GM12891 (cell line): ENCODE results near the gene KAT2B.
A peak's percentile ranks its signal among the peaks of the same experiment; 100 is the strongest.

Experiments used
- DNase-seq: peaks from one replicate; pipeline ENCODE4 v3.0.0; 2011; ENCODE audit warnings: low spot score; ENCODE audit not compliant: insufficient read length
- FAIRE-seq: peaks from 2 replicates; lab custom pipeline; 2011; peaks lifted over from hg19 to GRCh38; lab: Jason Lieb, UNC
- PAX5 ChIP-seq: IDR thresholded peaks from 2 replicates; pipeline ENCODE4 v1.6.1; 2011; ENCODE audit warnings: low read length, moderate library complexity, mild to moderate bottlenecking; ENCODE audit not compliant: insufficient read depth, severe bottlenecking
- POLR2A ChIP-seq: IDR thresholded peaks from 2 replicates; pipeline ENCODE4 v1.6.1; 2011; ENCODE audit warnings: low read depth, low read length, control low read depth
- POLR2AphosphoS5 ChIP-seq: IDR thresholded peaks from 2 replicates; pipeline ENCODE4 v1.6.1; 2011; ENCODE audit warnings: low read depth, low read length, control low read depth
- POU2F2 ChIP-seq: IDR thresholded peaks from 2 replicates; pipeline ENCODE4 v1.6.1; 2011; ENCODE audit warnings: low read depth, mild to moderate bottlenecking, control low read depth, low read length, moderate library complexity
- SPI1 ChIP-seq: IDR thresholded peaks from 2 replicates; pipeline ENCODE4 v1.6.1; 2011; ENCODE audit warnings: low read depth, low read length, control low read depth
- TAF1 ChIP-seq: IDR thresholded peaks from 2 replicates; pipeline ENCODE4 v1.6.1; 2011; ENCODE audit warnings: low read depth, low read length, control low read depth

The KAT2B gene

GRCh38 chr3:20052851-20053250 is 12.6 kb downstream of the KAT2B start:
- TF ChIP-seq POLR2A (no peak), POLR2AphosphoS5 (no peak), PAX5 (no peak), TAF1 (no peak), POU2F2 (no peak), SPI1 (no peak)
- FAIRE-seq: no peak
- no peak for DNase-seq

- FAIRE-seq: peak; percentile 87
- TF ChIP-seq TAF1 (no peak), PAX5 (no peak), POLR2A (no peak), POLR2AphosphoS5 (no peak), POU2F2 (no peak), SPI1 (0 out of 2 replicates have a peak, but pooled peaks have one; percentile 1)
- DNase-seq: no peak
Measured at GRCh38 chr3:20054549-20054987, 14.3 kb downstream of the KAT2B start.

- DNase-seq: no peak
- no peak for FAIRE-seq
- TF ChIP-seq TAF1: no peak
- TF ChIP-seq SPI1: peak; percentile 15; the same call in 1 of the 2 replicates
- no peak for TF ChIP-seq POLR2AphosphoS5
- no peak for TF ChIP-seq PAX5
Measured at GRCh38 chr3:20055020-20055775, 15.0 kb downstream of the KAT2B start.

GRCh38 chr3:20055842-20056241 is 15.6 kb downstream of the KAT2B start:
- DNase-seq: no peak
- no peak for FAIRE-seq
- TF ChIP-seq POU2F2: no peak
- TF ChIP-seq POLR2A: no peak
- TF ChIP-seq SPI1: no peak
- no peak for TF ChIP-seq TAF1
- no peak for TF ChIP-seq PAX5
- TF ChIP-seq POLR2AphosphoS5: no peak

DNA sequence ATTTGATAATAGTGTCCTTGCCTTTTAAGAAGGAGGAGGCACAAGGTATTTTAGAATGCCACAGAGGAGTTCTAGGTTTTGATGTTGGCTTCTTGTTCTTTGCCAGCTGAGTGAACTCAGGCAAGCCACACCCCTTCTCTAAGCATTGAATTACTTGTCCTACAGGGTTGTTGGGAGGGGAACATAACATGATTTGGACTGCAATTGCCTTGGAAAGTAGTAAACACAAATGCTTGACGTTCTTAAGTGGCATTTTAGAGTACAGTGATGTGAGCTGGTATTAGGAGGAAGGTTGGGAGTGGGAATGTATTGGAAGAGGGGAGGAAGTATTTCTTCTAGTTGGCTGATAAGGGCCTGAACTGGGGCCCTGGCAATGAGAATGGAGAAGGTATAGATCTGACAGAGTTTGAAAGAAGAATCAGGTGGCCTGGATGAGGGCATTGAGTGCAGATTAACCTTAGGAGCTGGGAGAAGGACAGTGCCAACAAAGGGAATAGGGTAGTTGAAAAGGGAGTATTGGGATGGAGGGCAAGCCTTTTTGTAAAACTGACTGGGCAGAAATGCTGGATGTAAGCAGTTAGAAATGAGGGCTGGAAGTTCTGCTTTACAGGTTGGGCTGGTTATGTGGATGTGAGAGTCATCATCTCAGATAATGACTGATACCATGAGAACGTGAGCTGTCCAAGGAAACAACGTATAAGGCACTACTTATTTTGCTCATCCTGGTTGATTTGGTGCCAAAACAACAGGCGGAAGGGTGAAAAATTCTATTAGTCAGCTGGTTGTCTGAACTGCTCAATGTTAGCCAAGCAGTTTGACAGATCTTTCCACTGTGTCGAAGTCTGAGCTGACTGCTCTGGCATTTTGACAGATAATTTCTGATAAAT is 16.7 kb downstream of the KAT2B start:
- FAIRE-seq (peak; percentile 78), DNase-seq (no peak)
- TF ChIP-seq SPI1 (peak; percentile 59; the same call in 1 of the 2 replicates), TAF1 (no peak), POU2F2 (no peak), POLR2AphosphoS5 (no peak), POLR2A (no peak), PAX5 (no peak)

DNA sequence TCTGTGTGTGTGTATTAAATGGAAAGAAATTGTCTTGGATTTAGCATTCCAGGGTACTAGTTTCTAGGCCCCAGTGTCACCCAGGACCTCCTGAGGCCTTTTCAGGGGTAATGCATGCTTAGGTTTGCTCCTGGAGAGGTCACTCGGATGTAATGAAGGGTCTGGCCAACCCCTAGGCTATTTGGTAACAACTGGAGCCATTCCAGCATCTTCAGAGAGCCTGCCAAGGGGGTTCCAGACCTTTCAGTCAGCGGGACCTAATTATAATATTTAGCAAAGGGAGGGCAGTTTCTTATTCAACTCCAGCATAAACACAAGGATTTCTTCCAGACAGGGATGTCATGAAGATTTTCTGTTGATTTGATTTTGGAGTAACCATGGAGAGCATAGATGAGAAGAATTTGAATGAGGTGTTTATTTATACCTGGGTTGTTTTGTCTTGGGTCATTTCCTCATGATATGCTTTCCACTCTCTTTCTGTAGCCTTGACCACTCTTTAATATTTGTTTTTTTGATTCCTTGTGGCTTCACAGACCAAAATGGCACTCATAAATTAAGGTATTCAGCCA is 17.4 kb downstream of the KAT2B start:
- TF ChIP-seq SPI1: no peak
- no peak for FAIRE-seq
- no peak for DNase-seq

- TF ChIP-seq POU2F2 (no peak), PAX5 (no peak), POLR2AphosphoS5 (no peak), SPI1 (no peak), TAF1 (no peak), POLR2A (no peak)
- DNase-seq: no peak
- no peak for FAIRE-seq
Measured at GRCh38 chr3:20059929-20060328, 19.7 kb downstream of the KAT2B start.

DNA sequence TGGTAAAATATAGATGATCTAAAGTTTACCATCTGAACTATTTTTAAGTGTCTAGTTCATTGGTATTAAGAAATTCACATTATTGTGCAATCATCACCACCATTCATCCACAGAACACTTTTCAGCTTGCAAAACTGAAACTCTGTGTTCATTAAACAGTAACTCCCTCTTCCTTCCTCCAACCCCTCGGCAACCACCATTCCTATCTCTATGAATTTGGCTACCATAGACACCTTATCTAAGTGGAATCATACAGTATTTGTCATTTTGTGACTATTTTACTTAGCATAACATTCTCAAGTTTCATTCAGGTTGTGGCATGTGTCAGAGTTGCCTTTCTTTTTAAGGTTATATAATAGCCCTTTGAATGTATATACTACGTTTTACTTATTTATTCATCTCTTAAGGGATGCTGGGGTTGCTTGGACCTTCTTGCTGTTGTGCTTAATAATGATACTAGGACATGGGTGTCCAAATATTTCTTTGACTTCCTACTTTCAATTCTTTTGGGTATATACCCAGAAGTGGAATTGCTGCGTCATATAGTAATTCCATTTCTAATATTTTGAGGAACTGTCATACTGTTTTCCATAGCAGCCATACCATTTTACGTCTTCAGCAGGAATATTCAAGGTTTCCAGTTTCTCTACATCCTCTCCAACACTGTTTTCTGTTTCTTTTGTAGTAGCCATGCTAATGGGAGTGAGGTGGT is 20.9 kb downstream of the KAT2B start:
- TF ChIP-seq SPI1 (no peak), POU2F2 (no peak), POLR2A (no peak), TAF1 (no peak), POLR2AphosphoS5 (no peak), PAX5 (no peak)
- no peak for DNase-seq
- FAIRE-seq: peak; percentile 31

DNA sequence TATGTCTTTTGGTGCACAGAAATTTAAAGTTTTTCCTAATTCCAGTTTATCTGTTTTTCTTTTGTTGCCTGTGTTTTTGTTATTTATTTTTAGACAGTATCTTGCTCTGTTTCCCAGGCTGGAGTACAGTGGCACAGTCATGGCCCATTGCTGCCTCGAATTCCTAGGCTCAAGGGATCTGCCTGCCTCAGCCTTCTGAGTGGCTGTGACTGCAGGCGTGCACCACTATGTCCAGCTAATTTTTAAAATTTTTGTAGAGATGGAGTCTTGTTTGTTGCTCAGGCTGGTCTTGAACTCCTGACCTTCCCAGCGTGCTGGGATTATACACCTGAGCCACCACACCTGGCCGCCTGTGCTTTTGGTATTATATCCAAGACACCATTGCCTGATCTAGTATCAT is 22.8 kb downstream of the KAT2B start:
- no peak for DNase-seq
- no peak for FAIRE-seq
- TF ChIP-seq POLR2A (no peak), PAX5 (no peak), POLR2AphosphoS5 (no peak), SPI1 (no peak), POU2F2 (no peak), TAF1 (no peak)
